Left forelimb (tissue), 1 donor: Measurements from ENCODE around the gene INCA1.
"Not testable (repeated sequence)": the region's sequence is repeated elsewhere in the genome, so short reads cannot be mapped to it uniquely, and the experiment has no call there.

Source experiments
- DNase-seq: peaks from one replicate; pipeline ENCODE4 v3.0.0-alpha.2; 2018; ENCODE audit warnings: low spot score

The INCA1 gene, protein sequence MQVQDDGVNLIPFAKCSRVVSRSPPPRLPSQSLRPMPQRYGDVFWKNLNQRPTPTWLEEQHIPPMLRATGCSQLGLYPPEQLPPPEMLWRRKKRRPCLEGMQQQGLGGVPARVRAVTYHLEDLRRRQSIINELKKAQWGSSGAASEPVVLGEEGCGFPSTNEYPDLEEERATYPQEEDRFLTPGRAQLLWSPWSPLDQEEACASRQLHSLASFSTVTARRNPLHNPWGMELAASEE

DNA sequence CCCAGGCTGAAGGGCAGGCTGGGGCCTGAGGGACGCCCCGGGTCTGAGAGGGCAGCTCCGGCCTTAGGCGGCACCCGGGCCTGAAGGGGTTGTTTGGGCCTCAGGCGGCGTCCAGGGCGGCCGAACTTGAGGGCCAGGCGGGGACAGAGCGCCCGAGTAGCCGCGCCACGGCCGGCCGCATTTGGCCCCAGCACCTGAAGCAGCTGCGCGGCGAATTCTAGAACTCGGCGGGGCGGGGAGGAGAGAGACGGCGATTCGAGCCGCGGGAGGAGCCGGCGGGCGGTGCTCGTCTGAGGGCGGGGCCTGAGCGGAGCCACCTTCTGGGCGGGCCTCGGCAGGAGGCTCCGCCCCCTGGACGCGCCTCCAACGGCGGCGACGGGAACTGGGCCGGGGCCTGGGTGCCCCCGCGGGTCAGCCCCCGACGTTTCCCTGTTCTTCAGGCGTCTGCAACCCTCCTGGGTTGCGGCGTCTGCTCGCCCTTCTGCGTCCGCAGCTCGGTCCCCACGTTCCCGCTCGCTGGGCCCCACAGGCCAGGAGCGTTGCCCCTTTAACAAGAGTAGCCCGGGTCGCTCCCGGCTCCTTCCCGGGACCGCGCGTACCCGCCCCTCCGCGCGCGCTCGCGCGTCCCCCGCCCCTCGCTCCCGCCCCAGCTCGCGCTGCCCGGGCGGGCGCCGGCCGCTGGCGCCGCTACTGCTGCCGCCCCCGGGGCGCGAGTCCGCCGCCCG lies at the start of gene INCA1, which contains the start of gene KIF1C:
Gene INCA1 (minus strand): TSS at position 221 of the 725 bp plus-strand sequence. CDS start 3,085 bp downstream, outside the sequence.
Gene KIF1C (plus strand): TSS at position 649 of the 725 bp plus-strand sequence. CDS start 2,297 bp downstream, outside the sequence.
- DNase-seq: peak; percentile 97

DNA sequence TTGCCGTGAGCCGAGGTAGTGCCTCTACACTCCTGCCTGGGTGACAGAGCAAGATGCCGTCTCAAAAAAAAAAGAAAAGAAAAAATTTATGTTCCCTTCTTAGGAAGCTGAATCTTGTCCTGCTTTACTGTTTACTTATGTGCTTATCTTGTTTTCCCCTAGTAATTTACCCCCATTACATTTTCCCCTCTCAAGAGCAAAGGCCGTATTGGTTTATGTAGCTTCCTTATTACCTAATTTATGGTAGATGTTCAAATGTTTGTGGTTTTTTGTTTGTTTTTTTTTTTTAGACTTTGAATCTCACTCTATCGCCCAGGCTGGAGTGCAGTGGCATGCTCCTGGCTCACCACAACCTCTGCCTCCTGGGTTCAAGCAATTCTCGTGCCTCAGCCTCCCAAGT lies 48.2 kb upstream of the INCA1 start:
- DNase-seq: no peak

GRCh38 chr17:5044630-5045029 lies 47.3 kb upstream of the INCA1 start:
- DNase-seq: no peak

DNA sequence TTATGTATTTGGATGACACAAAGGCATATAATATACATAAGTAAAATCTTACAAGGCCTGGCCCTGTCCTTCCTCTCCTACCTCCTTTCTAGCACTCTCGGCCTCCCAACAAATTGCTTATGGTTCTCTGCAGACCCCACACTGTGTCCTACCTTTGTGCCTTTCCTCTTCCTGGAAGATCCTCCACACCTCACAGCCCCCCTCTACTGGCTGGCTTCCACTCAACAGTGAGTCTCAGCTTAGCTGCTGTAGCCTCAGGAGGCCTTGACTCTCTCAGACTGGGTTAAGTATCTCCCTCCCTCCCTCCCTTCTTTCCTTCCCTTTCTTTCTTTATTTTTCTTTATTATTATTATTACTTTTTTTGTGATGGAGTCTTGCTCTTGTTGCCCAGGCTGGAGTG lies 46.2 kb upstream of the INCA1 start:
- DNase-seq: no peak

GRCh38 chr17:5042157-5043022 lies 45.1 kb upstream of the INCA1 start:
- no peak for DNase-seq

GRCh38 chr17:5035315-5035714 lies 38.0 kb upstream of the INCA1 start, which contains the start of gene SLC52A1:
Gene SLC52A1 (minus strand): TSS chr17:5035426. CDS start chr17:5034606, 820 bp downstream.
- no peak for DNase-seq

- DNase-seq: no peak
Measured at GRCh38 chr17:5034651-5035050, 37.3 kb upstream of the INCA1 start.

GRCh38 chr17:5034063-5034462 lies 36.7 kb upstream of the INCA1 start:
- no peak for DNase-seq

GRCh38 chr17:5033352-5034015 lies 36.2 kb upstream of the INCA1 start:
- no peak for DNase-seq

GRCh38 chr17:5032865-5033264 lies 35.5 kb upstream of the INCA1 start:
- no peak for DNase-seq

DNA sequence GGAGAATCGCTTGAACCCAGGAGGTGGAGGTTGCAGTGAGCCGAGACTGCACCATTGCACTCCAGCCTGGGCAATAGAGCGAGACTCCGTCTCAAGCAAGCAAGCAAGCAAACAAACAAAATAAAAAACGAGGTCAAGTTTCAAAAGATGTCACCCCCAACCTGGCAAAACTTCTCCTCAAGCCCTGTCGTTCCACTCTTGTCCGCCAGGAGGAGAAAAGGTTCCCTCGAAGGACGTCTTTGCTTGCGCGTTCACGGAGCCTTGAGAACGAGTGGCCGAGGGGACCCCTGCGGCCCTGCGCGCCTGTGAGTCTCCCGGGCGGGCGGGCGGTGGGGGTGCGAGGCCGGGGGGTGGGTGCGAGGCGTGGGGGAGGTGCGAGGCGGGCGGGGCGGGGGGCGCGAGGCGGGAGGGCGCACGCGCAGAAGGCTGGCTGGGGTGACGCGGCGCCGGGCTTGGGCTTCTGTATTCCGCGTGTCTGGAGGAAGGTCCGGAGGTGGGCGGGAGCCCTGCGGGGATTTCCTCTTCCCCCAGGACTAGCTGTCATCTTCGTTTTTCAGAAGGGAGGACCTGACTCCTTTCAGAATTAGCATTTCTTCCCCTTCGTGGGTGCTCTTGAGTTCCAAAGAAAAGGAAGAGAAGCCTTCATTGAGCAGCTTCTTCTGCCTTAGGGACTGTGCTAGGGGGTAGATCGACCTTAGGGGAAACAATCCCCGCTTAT lies 34.2 kb upstream of the INCA1 start:
- peak; percentile 88 for DNase-seq

DNA sequence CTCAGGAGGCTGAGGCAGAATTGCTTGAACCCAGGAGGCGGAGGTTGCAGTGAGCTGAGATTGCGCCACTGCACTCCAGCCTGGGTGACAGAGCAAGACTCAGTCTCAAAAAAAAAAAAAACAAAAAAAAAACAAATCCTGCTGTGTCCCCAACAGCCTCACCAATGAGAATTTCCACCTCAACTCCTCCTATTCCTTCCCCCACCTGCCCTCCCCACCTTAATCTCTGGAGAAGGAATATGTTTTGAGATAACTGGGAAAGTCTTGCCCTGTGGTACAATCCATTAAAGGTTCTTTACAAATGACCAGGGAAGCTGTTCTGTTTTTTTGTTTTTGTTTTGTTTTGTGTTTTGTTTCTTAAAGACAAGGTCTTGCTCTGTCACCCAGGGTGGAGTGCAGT lies 32.8 kb upstream of the INCA1 start:
- DNase-seq: not testable (repeated sequence)

DNA sequence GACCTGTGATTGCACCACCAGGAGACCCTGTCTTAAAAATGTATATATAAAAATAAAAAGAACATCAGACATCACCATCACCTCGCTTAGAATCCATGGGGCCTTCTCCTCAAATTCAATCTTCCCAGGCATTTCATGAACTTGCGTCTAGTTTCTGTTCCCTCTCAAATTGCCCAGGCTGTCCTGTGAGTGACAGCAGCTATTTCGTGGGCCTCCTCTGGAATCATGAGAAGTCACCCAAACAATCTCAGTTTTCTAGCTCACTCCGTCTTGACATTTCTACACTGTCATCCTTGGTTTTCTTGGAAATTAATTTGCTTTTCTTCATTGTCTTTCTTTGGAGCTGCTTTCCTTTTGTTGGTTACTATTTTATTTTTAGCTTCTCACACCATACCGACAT lies 30.6 kb upstream of the INCA1 start:
- no peak for DNase-seq

DNA sequence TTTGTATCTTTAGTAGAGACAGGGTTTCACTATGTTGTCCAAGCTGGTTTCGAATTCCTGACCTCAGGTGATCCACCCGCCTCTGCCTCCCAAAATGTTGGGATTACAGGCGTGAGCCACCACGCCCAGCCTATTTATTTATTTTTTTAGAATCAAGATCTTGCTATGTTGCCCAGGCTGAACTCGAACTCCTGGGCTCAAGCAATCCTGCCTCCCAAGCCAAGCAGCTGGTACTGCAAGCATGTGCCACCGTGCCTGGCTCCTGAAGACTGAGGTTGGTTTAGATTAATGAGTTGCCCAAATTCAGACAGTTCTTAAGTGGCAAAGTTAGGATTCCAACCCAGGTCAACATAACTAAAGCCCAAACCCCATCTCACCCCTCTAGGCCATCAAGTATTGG lies 30.0 kb upstream of the INCA1 start:
- DNase-seq: no peak

DNA sequence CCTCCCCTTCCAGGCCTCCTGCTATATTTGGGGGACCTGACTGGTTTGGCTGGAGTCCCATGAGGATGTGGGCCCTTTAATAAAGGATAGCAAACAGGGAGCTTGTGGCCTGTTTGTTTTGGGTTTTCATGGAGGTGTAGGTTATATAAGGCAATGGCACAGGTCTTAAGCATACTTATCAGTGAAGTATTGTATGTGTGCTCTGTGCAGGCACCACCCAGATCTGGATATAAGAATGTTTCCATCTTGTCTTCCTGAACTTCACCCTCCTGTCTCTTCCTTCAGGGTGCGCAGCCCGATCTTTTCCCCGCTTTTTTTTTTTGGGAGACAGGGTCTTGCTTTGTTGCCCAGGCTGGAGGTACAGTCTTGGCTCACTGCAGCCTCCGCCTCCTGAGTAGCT lies 27.3 kb upstream of the INCA1 start:
- DNase-seq: no peak

DNA sequence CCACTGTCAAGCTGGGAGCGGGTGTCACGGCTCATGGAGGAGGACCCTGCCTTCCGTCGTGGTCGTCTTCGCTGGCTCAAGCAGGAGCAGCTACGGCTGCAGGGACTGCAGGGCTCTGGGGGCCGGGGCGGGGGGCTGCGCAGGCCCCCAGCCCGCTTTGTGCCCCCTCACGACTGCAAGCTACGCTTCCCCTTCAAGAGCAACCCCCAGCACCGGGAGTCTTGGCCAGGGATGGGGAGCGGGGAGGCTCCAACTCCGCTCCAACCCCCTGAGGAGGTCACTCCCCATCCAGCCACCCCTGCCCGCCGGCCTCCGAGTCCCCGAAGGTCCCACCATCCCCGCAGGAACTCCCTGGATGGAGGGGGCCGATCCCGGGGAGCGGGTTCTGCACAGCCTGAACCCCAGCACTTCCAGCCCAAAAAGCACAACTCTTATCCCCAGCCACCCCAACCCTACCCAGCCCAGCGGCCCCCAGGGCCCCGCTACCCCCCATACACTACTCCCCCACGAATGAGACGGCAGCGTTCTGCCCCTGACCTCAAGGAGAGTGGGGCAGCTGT lies 26.3 kb upstream of the INCA1 start:
- DNase-seq: no peak

DNA sequence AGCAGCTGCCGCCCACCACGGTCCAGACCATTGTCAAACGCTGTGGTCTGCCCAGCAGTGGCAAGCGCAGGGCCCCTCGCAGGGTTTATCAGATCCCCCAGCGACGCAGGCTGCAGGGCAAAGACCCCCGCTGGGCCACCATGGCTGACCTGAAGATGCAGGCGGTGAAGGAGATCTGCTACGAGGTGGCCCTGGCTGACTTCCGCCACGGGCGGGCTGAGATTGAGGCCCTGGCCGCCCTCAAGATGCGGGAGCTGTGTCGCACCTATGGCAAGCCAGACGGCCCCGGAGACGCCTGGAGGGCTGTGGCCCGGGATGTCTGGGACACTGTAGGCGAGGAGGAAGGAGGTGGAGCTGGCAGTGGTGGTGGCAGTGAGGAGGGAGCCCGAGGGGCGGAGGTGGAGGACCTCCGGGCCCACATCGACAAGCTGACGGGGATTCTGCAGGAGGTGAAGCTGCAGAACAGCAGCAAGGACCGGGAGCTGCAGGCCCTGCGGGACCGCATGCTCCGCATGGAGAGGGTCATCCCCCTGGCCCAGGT lies 24.9 kb upstream of the INCA1 start:
- no peak for DNase-seq

GRCh38 chr17:5020502-5021023 lies 23.2 kb upstream of the INCA1 start:
- no peak for DNase-seq

DNA sequence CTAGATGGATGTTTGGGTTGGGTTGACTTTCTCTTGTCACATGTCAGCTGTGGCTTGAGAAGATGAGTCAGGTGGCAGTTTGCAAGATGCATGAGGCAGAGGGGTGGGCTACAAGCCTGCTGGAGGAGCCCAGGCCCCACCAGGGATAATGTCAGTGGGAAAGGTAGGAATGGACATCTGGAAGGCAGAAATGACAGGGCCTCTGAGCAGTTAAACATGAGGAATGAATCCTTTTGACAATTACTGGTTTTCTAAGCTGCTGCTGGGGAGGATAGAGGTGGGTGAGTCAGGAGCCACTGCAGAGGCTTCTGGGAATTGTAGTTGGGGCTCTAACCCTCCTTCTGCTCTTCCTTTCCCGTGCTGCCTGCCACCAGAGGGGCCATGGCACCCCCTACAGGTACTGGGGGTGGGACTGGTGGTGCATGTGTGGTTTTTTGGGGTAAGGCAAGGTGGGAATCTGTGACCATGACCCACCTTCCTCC lies 22.2 kb upstream of the INCA1 start:
- DNase-seq: no peak

DNA sequence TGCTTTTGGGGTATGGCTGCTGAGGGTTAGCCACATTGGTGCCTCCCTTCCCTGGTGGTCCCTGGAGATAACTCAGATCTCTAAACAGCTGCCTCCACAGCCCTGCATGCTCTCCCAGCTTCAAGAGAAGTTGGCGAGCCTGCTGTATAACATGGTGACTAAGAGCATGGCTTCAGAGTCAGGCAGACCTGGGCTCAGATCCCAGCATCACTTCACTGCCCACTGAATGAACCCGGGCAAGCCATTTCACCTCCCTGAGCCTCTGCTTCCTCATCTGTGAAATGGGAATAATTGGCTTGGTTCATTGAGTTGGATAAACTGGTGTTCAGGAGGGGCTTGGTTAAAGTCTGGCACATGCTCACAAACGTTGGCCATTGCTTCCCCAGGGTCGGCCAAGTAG lies 17.0 kb upstream of the INCA1 start:
- no peak for DNase-seq
